Peyer's patch (tissue), 4 donors: ENCODE measurements around the gene MAML1.

Experiments
- POLR2A ChIP-seq, 2 donors: fragments of 450-650 bp; IDR thresholded peaks; one replicate each; pipeline ENCODE4 v1.5.1; 2017; ENCODE audit warnings: antibody characterized with exemption in 2 of 2, mild to moderate bottlenecking in 2 of 2, moderate library complexity in 2 of 2
- TF ChIP-seq, protein P1 (sequence below), 6 experiments: fragments of 450-650 bp in 4 of 6; fragments of 200-600 bp in 2 of 6; sonication (generic) in 1 of 6; IDR thresholded peaks; one replicate each; pipeline ENCODE4 v1.5.1; 2017 to 2019; ENCODE audit warnings: antibody characterized with exemption in 6 of 6, mild to moderate bottlenecking in 3 of 6, moderate library complexity in 1 of 6

DNA sequence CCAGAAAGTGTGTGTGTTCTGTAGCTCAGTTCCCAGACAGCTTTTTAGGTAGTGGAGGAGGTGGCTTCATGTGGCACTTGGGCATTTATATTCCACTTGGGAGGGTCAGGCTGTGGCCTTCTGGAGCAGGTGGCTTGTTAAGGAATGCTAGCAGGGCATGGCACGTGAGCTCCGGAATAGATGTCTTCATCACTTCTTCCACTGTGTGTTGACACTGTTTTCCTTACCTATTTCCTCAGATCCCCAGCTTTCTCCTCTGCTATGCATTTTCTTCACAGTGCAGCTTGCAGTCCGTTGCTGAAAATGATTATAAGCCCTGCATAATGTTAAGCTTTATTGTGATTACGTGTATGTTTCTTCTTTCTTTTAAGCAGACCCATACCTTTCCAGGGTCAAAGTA, 3.3 kb upstream of the MAML1 start:
- no peak for TF ChIP-seq POLR2A (IDR thresholded peaks at IDR 0.05)
- TF ChIP-seq, protein P1, sequence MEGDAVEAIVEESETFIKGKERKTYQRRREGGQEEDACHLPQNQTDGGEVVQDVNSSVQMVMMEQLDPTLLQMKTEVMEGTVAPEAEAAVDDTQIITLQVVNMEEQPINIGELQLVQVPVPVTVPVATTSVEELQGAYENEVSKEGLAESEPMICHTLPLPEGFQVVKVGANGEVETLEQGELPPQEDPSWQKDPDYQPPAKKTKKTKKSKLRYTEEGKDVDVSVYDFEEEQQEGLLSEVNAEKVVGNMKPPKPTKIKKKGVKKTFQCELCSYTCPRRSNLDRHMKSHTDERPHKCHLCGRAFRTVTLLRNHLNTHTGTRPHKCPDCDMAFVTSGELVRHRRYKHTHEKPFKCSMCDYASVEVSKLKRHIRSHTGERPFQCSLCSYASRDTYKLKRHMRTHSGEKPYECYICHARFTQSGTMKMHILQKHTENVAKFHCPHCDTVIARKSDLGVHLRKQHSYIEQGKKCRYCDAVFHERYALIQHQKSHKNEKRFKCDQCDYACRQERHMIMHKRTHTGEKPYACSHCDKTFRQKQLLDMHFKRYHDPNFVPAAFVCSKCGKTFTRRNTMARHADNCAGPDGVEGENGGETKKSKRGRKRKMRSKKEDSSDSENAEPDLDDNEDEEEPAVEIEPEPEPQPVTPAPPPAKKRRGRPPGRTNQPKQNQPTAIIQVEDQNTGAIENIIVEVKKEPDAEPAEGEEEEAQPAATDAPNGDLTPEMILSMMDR (IDR thresholded peaks at IDR 0.05): no peak
